ENCODE measurements around the gene THAP4. TPM values are rescaled to one million over a fixed set of nuclear protein-coding genes. Genes with fewer than 3 reads are reported as not detected.
A peak's percentile ranks its signal among the peaks of the same experiment; 100 is the strongest.

THAP4 gene
- total and polyA plus RNA-seq, 2 of the 13 experiments (the other 11 are each of a cell fraction or from before 2014, with no cell fraction given): 59.7 to 75.7 TPM

- TF ChIP-seq ZNF280B (CRISPR knock-in tag; IDR thresholded peaks at IDR 0.05; ENCODE audit: borderline replicate concordance) (no peak), ATF7 (IDR thresholded peaks at IDR 0.05) (no peak), ATF7 (CRISPR knock-in tag; IDR thresholded peaks at IDR 0.05) (no peak), ZBTB33 (CRISPR knock-in tag; IDR thresholded peaks at IDR 0.05) (peak; percentile 31; the same call in 1 of the 2 replicates), KDM1A (CRISPR knock-in tag; IDR thresholded peaks at IDR 0.05) (no peak), GLMP (CRISPR knock-in tag; IDR thresholded peaks at IDR 0.05; ENCODE audit: borderline replicate concordance) (no peak)
These were observed 94.7 kb downstream of the THAP4 start (continued) for GRCh38 chr2:241542278-241542605.

DNA sequence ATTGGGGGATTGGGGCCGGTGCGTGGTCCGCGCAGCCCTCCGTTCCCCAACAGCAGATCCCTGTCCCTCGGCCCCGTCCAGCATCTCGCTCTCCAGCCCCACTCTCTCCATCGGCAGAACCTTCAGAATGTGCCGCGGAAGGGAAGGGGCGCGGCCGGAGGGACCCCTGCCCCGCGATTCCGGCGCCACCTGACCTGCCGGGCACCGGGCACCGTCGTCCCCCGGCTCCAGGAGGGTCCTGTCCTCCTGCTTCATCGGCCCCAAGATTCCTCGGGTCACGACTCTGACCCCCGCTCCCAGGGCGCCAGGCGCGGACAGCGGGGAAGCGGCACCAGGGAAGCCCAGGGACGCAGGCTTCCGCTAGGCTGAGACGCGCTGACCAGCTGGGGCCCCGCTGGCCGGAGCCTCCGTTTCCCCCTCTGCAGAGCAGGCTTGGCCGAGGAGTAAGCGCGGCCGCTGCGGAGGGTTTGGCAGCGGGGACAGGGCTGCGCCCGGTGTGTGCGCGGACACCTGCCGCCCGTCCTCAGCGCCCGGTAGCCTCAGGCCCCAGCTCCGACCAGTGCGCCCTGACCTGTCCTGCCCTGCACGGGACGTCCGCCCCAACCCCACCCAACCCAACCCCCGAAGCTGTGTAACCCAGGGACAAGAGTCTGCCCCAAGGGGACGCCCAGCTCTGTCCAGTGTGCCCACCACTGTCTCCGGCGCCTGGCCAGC, 95.2 kb downstream of the THAP4 start:
- peak overlapping the region; percentile 34; the same call in 1 of the 2 replicates for H3K4me2 ChIP-seq (ENCODE audit: low read depth, low read length)
- WGBS (ENCODE audit: low lambda C conversion rate): 86% methylated on average over 49 of the region's 62 CpGs
- H3K27me3 ChIP-seq (ENCODE audit: control insufficient read depth in 1 of 2, insufficient read depth in 2 of 2, low read length in 2 of 2): peaks cover 4 to 29% of the 10 kb centered on the region in 2 experiments; a peak in 4 of 5 replicates
- DNase-seq (ENCODE audit: low spot score) (no peak), FAIRE-seq (no peak), ATAC-seq (no peak)
- ChIA-PET POLR2A (no interaction called here), CTCF (ENCODE audit: low intra/inter-chr PET ratio, low total read pairs) (no interaction called here)
- no peaks in the 10 kb centered on the region for H3K36me3 ChIP-seq (replicated peaks in 1 of 2; ENCODE audit: control insufficient read depth in 1 of 2, insufficient read depth in 2 of 2, low read length in 2 of 2)
- BruUV-seq (replicated peaks): no TSS peak
- in situ Hi-C loops (cut with HindIII; ENCODE audit: extremely low pct_ligation_motif_present, low pct_unique_long_range_greater_than_20kb) (no loop called here), intact Hi-C loops (cut with micrococcal nuclease; ENCODE audit: unreplicated experiment) (no loop called here)
- peaks cover 47% of the 10 kb centered on the region for H3K4me1 ChIP-seq (ENCODE audit: insufficient read depth, low read length)
- no peaks in the 10 kb centered on the region for H3K79me2 ChIP-seq (ENCODE audit: insufficient read depth, low read length)
- H3K27ac ChIP-seq (ENCODE audit: extremely low read length, insufficient read depth, low read length): no peak overlapping the region
- H3K4me3 ChIP-seq (replicated peaks in 1 of 3; ENCODE audit: insufficient read depth in 1 of 3, low read depth in 2 of 3, low read length in 3 of 3): peak overlapping the region in 1 of 3 experiments; percentile 79; a peak in 1 of 6 replicates
- H4K20me1 ChIP-seq (ENCODE audit: insufficient read depth, low read length): no peaks in the 10 kb centered on the region
- no peak overlapping the region for H2AFZ ChIP-seq (ENCODE audit: low read length)
- no peak overlapping the region for H3K9ac ChIP-seq (ENCODE audit: insufficient read depth, low read depth, low read length)
- H3K9me3 ChIP-seq (ENCODE audit: low read length): no peaks in the 10 kb centered on the region
- TF ChIP-seq ZC3H13 (CRISPR knock-in tag; IDR thresholded peaks at IDR 0.05) (0 out of 2 replicates have a peak, but pooled peaks have one; percentile 25), AHR (CRISPR knock-in tag; IDR thresholded peaks at IDR 0.05) (no peak), SOX13 (IDR thresholded peaks at IDR 0.05) (no peak), SOX13 (CRISPR knock-in tag; conservative IDR thresholded peaks at IDR 0.05 in 1 of 2, IDR thresholded peaks at IDR 0.05 in 1 of 2) (no peak), TARDBP (CRISPR knock-in tag; IDR thresholded peaks at IDR 0.05) (no peak), ZNF292 (CRISPR knock-in tag; IDR thresholded peaks at IDR 0.05; ENCODE audit: borderline replicate concordance, low read depth) (no peak), TP53 (CRISPR knock-in tag; conservative IDR thresholded peaks at IDR 0.05) (no peak), ZNF703 (CRISPR knock-in tag; IDR thresholded peaks at IDR 0.05; ENCODE audit: borderline replicate concordance) (no peak), ZNF530 (CRISPR knock-in tag; IDR thresholded peaks at IDR 0.05; ENCODE audit: low read depth) (no peak)
- TF ChIP-seq, protein P1, sequence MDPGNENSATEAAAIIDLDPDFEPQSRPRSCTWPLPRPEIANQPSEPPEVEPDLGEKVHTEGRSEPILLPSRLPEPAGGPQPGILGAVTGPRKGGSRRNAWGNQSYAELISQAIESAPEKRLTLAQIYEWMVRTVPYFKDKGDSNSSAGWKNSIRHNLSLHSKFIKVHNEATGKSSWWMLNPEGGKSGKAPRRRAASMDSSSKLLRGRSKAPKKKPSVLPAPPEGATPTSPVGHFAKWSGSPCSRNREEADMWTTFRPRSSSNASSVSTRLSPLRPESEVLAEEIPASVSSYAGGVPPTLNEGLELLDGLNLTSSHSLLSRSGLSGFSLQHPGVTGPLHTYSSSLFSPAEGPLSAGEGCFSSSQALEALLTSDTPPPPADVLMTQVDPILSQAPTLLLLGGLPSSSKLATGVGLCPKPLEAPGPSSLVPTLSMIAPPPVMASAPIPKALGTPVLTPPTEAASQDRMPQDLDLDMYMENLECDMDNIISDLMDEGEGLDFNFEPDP (CRISPR knock-in tag; conservative IDR thresholded peaks at IDR 0.05): no peak
